Measurements from ENCODE around the gene RAI1.

RAI1 gene

DNA sequence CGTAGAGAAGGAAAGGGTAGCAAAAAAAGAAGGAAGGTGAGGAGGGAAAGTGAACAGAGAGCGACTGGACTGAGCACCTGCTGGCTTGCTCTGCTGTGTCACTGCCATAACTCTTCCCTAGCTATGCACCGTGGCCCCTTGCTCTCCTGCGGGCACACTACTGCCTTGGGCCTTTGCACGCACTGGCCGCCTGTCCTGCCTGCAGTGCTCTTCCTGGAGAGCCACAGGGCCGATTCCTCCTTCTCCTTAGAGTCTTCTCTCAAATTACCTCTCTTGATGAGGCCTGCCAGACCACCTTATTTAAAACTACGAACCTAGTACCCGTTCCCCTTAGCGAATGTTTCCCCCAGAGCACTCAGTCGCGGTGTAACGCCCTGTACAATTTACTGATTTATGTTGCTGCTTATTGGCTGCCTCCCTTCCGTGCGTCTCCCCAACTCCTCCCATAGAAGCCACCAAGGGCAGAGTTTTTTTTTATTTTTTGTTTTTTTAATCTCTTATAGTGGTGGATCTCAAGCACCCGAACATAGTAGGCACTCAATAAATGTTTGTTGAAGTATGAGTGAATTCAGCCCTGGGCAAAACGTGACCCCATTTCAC lies 70.3 kb downstream of the RAI1 start:
- DNase-seq (ENCODE audit: low spot score), result no peak

DNA sequence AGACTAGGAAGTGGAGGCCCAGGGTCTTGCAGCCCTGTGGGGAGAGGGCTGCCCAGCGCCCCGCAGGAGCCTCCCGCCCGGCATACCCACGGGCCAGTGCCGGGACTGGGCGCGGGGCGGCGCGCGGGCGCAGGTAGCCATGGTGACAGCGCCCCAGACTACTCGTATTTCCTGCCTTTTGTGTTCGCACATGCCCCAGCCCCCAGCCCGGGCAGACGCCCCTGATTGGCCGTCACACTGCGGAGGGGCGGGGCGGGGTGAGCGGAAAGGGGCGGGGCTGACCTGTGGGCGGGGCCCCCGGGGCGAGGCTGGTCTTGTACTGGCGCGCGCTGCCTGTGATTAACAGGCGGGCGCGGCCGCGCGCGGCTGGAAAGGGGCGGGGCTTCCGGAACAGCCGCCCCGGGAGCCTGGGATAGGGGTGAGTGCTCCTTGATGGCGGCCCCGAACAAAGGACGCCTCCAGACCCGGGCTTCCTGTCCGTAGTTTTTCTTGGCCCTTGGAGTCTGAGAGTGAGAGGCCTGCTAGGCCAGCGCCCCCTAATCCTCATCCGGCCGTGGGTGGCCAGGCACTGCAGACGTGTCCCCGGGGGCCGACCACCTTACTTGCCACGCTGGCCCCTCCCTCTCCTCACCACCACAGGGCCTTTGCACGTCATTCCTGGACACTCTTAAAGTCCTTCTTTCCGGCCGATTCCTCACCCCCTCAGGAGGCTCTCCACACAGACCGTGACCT lies 71.0 kb downstream of the RAI1 start:
- peak; percentile 91 for DNase-seq (ENCODE audit: low spot score)

DNA sequence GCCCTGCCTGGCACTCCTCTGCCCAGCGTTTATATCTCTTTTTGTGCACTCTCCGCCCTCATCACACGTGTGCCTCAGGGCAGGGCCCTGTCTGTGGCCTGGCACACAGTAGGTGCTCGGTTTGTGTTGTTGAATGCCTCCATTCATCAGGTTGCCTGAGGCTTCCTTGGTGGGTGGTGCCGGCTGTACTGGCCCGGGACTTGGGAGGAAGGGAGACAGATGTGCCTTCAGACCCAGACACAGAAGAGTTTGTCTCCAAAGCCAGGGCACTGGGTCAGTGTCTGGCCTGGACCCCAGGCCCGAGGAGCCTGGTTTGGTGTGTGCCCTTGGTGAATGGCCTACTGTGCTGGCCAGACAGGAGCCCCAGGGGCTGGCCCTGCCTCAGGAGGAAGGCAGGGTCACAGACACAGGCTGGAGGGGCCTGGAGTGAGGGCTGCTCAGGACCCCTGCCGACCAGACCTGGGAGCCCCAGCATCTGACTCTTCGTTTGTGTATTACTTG lies 71.6 kb downstream of the RAI1 start:
- DNase-seq (ENCODE audit: low spot score), result no peak

DNA sequence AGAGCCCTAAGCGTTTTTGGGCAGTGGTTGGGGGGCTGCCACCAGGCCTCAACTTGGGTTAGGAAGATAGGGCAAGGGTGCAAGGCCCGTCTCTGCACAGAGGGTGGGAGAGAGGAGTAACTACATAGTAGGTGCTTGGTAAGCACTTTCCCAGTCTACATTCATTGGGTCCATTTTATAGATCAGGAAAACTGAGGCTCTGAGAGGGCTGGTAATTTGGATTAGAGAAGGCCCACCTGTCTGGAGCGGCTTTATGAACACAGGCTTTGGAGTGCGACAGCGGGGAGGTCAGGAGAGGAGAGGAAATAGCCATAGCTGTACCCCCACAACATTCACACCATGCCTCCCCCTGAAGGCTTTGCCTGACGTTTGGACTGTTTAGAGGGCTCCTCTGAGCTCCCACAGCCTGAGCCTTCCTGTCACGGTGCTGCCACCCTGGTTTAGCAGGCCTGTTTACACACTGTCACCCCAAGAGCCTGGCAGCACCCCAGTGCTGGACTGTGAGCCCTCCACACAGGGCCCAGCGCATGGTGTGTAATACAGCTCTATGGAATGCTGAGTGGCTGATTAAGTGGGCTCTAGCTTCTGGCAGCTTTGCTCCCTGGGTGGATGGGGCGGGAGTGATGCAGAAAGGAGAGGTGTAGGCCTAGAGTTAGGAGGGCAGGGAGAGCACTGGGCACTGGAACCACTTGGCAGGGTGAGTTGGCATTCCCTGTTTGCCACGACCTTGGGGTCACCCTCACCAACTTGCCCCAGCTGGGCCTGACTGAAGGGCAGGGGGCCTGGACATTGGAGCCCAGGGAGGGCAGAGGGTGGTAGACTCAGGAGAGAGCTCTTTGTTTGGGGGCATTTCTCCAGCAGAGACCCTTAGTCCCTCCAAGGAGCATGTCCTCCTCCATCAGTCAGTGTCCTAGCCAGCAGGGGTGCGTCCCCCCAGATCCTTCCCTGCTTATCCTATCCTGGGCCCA lies 73.7 kb downstream of the RAI1 start:
- DNase-seq (ENCODE audit: low spot score), result no peak

DNA sequence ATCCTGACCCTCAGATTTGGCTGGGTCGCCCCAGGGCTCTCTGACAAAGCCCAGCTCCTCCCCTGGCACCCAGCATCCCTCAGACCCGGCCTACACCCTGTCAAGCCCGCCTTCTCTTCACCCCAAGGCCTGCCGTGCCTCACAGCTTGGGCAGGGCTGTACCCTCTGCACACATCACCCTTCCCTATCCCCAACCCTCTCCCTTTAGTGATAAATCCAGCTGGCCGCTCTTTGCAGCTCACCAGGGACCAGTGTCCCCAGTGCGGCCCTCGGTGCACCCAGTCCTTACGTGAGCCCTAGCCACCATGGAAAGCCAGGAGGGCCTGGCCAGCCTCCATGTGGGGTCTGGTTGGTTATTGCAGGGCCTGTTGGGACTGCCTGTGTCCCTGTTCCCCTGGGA lies 74.5 kb downstream of the RAI1 start:
- DNase-seq (ENCODE audit: low spot score), result no peak

DNA sequence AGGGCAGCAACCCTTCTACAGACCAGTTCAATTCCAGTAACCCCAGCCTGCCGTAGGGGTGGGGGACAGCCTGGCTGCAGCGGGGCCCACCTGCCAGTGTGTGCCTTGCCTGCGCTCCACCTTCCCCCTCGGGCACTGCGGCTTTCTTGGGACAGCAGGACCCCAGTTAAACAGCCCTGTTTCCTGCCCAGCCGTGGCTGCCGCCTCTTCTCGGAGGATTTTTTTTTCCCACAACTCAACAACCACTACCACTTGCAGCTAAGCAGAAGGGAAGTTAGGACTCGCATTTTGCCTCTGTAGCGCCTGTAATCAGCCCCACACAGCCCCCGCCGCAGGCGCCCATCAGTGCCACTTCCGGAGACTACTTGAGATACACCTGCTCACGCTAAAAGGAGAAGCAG lies 76.1 kb downstream of the RAI1 start:
- no peak for DNase-seq (ENCODE audit: low spot score)

DNA sequence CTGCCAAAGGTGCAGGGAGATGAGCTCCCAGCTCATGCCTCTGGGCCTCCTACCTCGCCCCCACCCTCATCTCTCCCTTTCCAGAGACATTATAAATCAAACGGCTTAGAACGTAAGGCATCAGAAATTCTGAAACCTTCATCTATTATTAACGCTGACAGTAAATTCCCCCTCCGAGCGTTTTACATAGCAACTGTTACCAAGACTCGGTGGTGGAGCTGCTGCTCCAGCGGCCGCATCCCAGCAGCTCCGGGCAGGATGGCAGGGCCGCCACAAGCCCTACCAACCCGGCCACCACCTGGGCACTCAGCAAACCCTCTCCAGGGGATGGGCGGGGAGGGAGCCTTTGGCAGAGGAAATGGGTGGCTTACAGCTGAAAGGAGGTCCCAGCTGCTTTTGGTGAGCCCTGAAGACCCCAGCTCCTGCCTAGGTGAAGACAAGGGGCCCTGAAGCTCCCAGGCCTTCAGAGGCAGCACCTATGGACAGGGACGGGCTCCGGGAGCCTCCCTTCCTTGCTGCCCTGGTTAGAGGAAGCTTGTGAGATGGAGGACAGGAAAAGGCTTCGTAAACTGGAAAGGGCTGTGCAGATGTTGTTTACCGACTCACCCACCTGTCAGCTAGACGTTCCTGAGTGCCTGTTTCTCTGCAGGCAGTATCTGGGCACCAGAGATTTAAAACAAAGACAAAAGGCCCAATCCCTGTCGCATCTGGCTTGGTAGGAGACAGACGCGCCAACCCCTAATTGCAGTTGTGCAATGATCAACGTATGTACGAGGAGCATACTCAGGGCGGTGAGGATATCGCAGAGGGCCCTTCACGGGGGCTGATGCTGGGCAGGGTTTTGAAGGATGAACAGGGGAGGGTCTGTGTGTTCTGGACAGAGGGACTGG lies 76.9 kb downstream of the RAI1 start:
- no peak for DNase-seq (ENCODE audit: low spot score)

DNA sequence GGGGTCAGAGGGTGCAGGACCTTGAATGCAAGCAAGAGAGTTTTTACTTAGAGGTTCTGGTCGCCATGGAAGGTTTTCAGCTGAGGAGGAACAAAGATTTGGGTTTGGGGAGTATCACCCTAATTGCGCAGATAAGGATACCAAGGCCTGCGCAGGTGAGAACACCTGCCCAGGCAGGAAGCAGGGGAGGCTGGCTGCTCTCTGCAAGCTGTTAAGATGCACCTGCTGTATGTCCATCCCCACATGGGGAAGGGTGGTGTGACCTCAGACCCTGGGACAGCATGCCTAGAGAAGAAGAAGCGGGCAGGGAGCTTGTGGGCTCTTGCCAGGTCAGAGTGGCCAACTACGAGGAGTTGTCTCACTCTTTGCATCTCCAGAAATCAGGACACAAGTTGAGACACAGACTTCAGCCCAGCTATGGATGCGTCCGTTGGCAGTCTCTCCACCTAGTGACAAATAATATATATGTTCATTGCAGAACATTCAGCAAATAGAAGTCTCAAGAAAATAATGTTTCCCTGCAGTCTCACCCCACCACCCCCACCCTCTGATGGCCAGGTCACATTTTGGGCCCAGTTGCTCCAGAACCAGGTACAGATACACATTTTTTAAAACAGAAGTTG lies 77.8 kb downstream of the RAI1 start:
- no peak for DNase-seq (ENCODE audit: low spot score)

DNA sequence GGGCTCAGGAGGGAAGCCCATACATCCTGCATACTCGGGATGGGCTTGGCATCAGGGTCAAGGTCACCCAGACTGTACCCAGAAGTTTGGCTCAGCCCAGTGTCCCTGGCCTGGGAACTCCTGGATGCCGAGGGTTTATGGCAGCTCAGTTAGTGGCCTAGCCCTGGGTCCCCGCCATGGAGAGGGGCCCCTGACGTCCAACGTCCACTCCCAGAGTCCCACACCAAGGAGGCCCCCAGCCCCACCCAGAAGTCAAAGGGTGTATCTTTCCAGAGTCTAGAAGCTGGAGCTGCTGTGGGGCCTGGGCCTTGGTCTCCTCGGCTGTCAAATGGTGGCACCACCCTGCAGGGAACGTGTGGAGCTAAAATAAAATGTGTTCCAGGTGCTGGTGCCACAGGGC lies 79.1 kb downstream of the RAI1 start:
- DNase-seq (ENCODE audit: low spot score), result no peak

DNA sequence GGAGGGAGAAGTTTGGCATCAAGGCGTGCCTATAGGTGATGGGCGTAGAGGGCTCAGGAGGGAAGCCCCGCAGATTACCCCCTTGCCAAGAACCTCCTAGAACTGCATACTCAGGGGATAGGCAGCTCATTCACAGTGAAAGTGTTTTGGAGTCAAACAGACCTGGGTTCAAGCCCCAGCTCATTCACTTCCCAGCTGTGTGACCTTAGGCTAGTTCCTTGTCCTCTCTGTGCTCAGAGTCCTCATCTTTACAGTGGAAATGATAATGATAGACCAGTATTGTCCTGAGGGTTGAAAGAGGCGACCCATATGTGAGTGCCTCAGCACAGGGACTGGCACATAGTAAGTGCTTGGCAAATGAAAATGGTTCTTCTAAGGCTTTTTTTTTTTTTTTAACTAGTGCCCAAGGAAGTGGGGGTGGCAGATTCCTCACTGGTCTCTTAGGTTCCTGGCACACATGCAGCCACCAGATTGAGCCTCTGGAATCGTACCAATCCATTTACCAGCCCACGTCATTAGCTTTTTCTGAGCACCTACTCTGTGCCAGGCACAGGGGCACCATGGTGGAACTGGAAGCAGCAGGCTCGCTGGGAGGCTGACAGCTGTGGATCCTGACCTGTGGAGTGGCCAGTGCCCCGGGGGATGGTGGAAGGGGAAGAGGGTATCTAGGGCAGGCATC lies 79.8 kb downstream of the RAI1 start:
- DNase-seq (ENCODE audit: low spot score), result no peak

DNA sequence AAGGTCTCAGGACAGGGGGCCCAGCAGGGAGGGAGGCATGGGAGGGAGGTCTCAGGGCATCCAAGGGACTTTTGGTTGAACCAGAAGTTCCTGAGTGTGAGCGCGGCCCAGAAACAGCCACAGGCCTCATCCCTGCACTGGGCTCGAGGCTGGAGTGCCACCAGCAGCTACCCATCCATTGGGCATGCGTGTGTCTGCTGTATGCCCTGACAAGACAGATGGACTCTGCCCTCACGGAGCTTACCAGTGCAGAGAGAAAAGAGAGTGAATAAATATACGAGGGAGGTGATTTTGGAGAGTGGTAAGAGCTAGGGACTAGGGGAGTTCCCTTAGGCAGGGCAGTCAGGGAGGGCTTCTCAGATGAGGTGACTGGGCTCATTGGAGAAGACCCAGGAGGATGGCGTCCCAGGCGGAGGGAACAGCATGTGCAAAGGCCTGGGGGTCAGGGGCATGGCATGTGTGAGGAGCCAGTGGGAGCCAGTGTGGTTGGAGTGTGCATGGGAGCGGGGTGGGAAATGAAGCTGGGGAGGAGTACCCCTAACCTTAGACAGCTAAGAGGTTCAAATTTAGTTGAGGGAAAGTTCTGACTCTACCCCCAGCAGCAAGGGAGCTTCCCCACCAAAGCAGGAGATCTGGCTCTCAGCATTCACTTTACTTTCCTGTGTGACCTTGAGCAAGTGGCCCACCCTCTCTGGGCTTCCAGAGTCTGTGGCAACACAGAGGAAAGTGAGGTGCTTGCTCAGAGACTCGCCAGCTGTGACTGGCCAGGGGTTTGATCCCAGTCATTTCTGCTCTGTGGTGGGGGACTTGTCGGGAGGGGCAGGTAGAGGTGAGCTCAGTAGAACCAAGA lies 80.9 kb downstream of the RAI1 start:
- DNase-seq (ENCODE audit: low spot score), result no peak

DNA sequence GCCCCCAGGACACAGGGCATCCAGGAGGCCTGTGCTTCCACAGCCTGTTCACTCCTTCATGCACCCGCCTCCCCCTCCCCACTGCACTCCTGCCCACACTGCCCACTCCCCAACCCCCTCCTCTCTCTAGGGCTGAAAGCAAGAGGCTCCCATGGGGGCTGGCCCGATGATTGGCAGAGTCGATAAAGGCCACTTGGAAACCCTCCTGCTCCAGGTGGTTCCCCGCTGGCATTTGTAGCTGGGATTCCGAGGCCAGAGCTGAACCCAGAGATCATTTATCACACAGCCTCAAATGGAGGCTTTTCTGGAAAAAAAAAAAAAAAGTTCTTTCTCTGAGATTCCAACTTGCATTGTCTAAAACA lies 81.5 kb downstream of the RAI1 start:
- DNase-seq (ENCODE audit: low spot score), result no peak

DNA sequence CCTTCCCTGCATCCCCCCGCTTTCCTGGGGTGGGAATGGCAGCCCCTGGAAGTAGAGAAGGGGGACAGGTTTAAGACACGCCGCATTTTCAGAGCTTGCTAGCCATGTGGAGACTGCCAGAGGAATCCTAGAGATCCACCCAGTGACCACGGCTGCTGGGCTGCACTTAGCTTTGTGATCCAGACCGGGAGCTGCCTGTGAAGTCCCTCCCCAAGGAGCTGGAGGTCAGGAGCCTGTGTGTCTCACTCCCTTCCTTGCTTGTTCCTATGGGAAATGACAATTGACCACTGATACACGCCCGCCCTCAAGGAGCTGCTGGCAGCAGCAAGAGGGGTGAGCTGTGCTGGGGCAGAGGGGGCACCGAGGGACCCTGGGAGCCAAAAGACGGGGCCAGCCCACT lies 81.9 kb downstream of the RAI1 start:
- DNase-seq (ENCODE audit: low spot score), result no peak

DNA sequence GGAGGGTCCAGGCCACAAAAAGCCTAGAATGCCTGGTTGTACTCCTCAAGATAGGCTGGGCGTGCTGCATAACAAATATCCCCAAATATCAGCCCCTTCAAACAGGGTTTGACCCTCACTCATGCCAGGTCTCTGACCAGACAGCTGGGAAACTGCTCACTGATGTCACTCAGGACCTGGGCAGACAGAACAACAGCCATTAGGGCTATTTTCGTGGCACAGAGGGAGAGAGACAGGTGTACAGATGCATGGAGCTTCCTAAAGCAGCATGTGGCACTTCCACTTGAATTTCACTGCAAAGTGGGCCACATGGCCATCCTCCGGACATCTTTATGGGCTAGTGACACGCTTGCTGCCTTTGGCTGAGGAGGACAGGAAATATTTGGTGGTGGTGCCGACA lies 82.5 kb downstream of the RAI1 start:
- DNase-seq (ENCODE audit: low spot score), result no peak

DNA sequence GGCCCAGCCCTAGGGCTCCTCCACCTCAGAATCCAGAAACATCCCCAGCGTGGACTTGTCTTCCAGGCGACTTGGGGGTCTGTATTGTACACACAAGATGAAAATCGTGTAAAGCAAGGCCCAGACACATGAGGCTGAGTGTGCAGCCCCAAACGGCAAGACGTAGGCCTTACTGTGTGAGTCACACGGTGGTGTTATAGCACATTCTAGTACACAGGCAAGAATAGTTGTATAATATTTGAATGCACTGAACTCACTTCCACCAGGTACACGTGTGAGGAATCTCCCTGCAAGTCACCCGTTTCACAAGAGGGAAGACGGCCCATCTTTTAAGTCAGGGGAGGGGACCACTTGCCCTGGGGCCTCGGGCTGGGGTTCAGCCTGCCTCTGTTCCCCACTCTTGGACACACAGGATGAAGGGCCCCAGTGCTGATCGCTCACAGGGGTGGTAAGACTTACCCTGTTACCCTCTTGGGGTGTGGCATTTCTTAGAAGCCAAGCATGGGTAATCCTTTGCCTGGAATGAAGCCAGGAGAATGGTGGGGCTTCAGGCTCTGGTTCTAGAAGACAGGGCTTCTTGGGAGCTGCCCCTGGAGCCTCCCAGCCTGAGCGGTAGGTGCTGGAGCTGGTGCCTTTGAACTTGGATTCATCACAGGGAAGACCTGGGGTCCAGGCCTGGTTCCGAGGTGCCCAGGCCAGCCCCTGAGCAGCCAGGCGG lies 84.3 kb downstream of the RAI1 start:
- no peak for DNase-seq (ENCODE audit: low spot score)

DNA sequence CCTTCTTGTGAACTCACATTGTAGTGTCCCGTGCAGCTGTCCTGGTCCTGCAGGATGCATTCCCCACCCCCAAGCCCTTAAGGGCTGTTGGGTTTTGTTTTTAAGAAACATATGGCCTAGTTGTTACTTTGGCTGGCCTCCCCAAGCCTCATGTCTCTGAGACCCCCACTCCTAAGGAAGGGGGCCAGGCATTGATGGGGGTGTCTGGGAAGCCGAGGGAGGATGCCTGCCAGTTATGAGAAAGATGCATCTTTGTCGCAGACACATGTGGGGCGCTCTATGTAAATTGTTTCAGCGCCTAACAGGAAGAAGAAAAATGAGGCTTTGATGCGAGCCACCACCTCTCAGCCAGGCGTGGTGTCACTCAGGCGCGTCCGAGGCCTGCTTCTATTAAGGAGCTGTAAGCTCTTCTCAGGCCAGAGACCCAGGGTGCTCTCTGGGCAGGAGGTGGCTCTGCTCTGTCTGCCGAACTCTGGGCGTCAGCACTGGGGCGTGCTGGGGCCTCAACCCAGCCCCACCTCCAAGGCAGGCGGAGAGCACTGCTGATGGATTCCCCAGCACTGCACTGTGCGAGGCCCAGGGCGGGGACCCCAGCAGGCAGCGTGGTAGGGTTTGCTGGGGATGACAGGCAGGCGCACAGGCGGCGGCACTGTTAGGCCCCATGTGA lies 85.0 kb downstream of the RAI1 start:
- DNase-seq (ENCODE audit: low spot score), result no peak

DNA sequence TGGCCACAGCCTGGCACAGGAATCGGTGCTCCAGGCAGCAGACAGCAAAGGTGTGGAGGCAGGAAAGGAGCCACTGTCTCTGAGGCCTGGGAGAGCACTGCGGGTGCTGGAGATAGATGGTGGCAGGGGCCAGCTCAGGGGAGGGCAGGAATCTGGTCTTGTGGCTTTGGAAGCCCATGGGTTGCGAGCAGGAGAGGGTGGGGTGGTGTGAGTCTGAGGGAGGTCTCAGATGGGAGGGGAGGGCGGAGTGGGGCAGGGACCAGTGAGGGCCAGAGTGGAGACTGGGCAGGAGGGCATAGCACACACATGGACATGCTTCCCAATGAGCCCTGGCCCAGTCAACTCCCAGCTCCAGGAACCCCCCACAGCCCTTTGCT lies 85.5 kb downstream of the RAI1 start:
- DNase-seq (ENCODE audit: low spot score), result no peak

DNA sequence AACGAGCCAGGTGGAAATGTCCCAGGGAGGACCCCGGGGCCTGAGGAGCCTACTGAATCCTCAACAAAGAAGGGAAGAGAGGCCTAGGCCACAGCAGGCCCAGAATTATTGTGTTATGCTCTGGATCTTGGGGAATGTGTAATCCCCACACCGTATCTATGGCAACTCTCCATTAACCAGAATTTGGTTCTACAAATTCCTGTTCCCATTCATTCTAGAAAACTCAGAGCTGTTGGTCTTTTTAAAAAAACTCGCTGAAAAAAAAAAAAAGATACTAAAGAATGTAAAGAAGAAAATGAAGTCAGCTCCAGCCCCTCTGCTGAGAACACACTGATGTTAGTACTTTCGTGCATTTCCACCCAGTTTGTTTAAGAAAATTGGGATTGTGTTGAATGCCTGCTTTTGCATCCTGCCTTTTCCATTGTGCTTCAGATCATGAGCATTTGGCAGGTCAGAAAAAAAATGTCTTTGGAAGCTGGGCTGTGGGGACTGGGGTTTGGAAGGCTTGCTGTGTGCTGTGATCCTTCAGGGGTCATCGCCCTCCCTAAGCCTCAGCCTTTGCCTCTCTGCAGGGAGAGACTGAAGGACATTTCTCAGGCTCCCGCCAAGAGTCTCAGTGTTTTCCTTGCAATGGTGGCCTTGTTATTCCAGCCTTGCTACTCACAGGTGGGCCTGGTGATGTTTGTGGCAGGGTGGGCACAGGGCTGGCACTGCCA lies 86.1 kb downstream of the RAI1 start:
- DNase-seq (ENCODE audit: low spot score), result no peak

Measured in SW480 (cell line).